IPS DF 4.7 (cell line): Measurements from ENCODE around the gene BICD1.

Experiments used
- DNase-seq: peaks from one replicate; pipeline ENCODE4 v3.0.0-alpha.2; 2013; ENCODE audit warnings: low spot score; ENCODE audit errors: extremely low read depth

The BICD1 gene

GRCh38 chr12:32400114-32400672, 293.5 kb downstream of the BICD1 start:
- no peak for DNase-seq

DNA sequence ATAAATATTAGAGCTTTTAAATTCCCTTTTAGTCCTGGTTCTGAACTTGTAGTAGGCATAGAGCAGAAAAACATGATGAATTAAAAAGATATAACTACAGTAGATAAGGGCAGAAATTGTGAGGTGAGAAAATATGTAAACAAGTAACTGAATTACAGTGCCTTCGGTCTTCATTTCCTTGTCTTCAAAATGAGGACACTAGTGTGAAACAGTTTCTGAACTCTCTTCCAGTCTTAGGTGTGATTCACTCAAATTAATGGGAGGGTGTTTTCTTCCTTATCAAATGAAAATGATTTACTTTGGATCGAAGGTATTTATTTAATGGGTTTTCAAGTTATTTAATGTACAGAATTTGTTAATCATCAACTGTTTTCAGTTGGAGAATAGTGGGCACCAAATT, 294.2 kb downstream of the BICD1 start:
- DNase-seq: no peak

DNA sequence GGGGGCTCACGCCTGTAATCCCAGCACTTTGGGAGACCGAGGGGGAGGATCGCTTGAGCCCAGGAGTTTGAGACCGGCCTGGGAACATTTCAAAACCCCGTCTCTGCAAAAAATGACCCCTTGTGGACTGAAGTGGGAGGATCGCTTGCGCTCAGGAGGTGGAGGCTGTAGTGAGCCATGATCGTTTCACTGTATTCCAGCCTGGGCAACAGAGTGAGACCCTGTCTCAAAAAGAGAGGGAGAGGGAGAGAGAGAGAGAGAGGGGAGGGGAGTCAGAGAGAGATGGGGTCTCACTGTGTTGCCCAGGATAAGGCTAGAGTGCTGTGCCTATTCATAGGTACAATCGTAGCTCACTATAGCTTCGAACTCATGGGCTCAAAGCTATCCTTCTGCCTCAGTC, 295.5 kb downstream of the BICD1 start:
- DNase-seq: no peak

DNA sequence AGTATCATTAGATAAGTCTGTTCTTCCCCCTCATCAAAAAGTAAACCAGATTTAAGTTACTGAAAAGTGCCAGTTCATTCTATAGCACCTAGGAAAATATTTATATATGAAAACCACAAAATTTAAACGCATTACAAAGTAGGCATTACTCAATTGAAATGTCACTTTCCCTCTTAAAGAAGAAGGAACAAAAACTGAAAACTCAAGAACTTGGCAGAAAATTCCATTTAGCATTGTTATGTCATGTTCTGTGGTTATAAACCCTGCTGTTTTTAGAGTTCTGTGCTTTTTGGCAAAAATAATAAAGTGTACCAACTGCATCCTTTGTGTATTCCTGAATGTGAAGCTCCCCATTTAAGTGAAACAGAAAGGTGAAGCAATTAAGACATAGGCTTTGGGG, 296.3 kb downstream of the BICD1 start:
- no peak for DNase-seq

- DNase-seq: no peak
Measured at GRCh38 chr12:32407795-32408194, 301.1 kb downstream of the BICD1 start.

DNA sequence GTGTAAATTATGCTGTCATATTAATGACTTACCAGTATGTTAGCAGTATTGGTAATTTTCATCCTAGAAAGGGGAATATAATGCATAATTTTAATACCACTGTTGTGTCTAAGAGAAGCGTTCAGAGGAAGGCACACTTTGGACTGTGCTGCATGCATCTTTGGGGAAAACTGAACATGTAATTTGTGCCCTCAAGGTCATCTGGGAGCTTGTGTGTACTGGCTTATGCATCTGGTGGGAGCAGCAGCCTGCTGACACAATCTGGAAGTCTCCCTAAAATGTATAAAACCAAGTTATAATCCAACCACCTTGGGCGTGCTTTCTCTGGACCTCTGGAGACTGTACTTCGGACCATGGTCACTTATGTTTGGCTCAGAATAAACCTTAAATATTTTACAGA, 306.8 kb downstream of the BICD1 start:
- DNase-seq: no peak

DNA sequence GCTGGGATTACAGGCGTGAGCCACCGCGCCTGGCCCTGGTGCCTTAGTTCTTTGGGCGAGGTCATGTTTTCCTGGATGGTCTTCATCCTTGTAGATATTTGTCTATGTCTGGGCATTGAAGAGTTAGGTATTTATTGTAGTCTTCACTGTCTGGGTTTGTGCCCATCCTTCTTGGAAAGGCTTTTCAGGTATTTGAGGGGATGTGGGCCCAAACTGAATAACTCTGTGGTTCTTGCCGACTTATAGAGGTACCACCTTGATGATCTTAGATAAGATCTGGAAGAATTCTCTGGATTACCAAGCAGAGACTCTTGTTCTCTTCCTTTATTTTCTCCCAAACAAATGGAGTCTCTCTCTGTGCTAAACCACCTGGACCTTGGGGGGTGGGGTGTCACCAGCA, 311.6 kb downstream of the BICD1 start:
- no peak for DNase-seq

DNA sequence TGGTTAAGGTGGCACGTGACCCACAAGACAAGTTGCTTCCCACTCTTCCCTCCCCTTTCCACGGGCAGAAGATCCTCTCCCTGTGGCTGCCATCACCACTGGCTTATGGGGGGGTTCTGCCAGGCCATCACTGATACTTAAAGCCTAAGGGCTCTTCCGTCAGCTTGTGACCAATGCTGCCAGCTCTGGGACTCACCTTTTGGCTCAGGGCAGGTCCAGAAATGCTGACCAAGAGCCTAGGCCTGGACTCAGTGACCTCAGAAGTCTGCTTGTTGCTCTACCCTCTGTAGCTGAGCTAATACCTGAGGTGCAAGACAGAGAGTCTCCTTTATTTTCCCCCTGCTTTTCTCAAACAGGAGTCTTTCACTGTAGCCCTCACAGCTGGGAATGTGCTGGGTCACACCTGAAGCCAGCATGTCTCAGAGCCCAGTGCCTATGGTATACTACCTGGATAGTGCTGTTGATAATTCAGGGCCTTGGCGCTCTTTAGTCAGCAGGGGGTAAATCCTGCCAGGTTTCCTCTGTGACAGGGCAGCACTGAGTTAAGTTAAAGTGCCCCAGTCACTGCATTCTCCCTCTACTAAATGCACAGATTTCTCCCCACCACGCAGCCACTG, 312.4 kb downstream of the BICD1 start:
- no peak for DNase-seq

DNA sequence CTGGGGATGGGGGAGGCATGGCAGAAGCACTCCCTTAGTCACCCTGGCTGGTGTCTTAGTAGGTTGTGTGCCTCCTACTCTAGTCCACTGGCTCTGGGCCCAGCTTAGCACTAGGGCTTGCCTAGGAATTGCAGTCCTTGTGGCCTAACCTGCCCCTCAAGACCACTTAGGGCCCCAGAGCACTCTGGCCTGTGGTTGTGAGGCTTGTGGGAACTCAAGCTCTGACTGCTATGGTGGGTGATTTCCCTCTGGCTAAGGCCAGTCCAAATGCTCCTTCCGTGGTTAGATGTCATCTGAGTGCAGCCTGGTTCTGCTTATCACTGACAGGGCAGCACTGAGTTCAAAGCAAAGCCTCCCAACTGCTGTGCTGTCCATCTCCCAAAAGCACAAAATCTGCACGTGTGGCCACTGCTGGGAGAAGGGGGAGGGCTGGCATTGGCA, 312.9 kb downstream of the BICD1 start:
- no peak for DNase-seq

- no peak for DNase-seq
Measured at GRCh38 chr12:32420356-32420755, 313.7 kb downstream of the BICD1 start.

- no peak for DNase-seq
Measured at GRCh38 chr12:32423559-32423958, 316.9 kb downstream of the BICD1 start.

DNA sequence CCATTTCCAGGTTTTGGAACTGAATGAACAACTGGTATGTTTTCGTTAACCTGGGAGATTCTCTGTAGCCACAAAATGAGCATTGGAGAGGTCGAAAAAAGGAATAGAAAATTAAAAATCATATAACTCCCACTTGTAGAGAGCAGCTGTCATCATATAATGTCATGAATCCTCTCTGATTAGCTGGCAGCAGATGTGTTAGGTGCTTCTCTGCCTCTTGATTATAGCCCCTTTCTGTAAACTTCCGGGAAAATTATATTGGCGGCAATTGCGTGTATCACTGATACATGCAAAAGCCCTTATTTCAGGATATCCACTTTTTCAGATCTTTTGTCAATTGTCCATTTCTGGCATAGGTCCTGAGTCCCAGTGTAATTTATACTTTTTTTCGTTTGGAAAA, 324.4 kb downstream of the BICD1 start:
- DNase-seq: no peak
